ENCODE measurements around the gene SNRPA.
"Not testable (repeated sequence)": the region's sequence is repeated elsewhere in the genome, so short reads cannot be mapped to it uniquely, and the experiment has no call there.

DNA sequence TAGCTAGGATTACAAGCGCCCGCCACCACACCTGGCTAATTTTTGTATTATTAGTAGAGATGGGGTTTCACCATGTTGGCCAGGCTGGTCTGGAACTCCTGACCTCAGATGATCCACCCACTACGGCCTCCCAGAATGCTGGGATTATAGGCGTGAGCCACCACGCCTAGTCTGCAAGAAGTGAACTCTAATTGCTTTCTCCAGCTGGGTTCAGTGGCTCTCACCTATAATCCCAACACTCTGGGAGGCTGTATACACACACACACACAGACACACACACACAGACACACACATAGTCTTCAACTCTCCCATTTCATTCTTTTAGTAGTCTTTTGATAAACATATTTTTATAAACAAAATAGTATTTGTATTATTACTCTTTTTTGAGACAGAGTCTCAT, 20.9 kb upstream of the SNRPA start:
- not testable (repeated sequence) for TF ChIP-seq EP300, POLR2AphosphoS5 (IDR thresholded peaks at IDR 0.05)
- TF ChIP-seq, protein P1, sequence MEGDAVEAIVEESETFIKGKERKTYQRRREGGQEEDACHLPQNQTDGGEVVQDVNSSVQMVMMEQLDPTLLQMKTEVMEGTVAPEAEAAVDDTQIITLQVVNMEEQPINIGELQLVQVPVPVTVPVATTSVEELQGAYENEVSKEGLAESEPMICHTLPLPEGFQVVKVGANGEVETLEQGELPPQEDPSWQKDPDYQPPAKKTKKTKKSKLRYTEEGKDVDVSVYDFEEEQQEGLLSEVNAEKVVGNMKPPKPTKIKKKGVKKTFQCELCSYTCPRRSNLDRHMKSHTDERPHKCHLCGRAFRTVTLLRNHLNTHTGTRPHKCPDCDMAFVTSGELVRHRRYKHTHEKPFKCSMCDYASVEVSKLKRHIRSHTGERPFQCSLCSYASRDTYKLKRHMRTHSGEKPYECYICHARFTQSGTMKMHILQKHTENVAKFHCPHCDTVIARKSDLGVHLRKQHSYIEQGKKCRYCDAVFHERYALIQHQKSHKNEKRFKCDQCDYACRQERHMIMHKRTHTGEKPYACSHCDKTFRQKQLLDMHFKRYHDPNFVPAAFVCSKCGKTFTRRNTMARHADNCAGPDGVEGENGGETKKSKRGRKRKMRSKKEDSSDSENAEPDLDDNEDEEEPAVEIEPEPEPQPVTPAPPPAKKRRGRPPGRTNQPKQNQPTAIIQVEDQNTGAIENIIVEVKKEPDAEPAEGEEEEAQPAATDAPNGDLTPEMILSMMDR (IDR thresholded peaks at IDR 0.05): not testable (repeated sequence)

Data from esophagus muscularis mucosa (tissue), 4 donors.